HG02623 (cell line): ENCODE results near the gene KRT79.

ENCODE experiments used
- ATAC-seq: cut with Tn5 transposase; IDR thresholded peaks from one replicate; pipeline ENCODE4 v1.9.1; 2021; ENCODE audit warnings: moderate library complexity; ENCODE audit not compliant: unreplicated experiment

KRT79 gene

DNA sequence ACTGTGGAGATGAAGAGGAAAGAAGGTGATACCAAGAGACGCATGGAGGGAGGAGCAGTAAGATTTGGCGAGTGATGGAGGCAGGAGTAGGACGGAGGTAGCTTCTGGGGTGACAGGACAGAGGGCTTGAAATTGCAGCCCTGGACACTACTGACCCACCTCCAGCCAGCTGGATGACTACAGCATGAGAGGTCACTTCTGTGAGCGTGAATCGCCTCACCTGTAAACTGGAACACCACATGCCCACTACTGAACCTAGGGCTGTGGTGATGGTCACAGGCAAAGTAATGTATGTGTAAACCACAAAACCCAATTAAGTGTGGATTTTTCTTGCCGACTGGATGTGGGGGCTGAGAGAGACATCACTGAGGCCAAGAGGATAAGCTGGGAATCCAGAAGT is 13.6 kb downstream of the KRT79 start:
- ATAC-seq = no peak

DNA sequence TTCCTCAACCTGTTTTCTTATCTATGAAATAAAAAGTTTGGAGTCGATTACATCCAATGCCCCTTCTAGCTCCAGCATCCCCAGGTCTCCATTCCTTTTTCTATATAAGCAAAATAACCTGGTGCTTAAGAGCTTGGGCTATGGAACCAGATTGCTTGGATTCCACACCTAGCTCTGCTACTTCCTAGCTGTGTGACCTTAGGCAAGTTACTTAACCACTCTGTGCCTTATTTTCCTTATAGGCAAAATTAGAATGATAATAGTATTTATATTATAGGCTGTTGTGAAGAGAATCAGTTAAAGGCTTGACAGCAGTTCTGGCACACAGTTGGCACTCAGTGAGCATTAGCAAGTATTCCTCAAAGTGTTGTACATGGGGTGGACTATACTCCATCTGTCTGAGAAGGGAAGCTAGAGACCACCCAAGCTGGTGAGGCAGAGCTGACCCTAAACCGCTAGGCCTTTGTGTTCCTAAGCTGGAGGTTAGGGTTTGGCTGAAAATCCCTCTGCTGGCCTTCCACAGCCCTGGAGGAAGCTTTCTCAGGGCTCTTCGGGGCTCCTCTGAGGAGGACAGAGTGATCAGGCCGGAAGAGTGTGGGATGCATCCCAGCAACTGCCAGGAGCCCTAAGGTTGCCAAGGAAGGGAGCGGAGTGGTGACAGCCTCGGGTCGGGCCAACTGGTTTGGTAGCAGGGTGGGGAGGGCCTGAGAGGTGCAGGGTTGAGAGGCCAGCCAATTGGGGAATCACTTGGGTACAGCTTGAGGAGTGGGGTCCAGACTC is 14.2 kb downstream of the KRT79 start:
- no peak for ATAC-seq

GRCh38 chr12:52818887-52819420 is 15.2 kb downstream of the KRT79 start:
- ATAC-seq = no peak

DNA sequence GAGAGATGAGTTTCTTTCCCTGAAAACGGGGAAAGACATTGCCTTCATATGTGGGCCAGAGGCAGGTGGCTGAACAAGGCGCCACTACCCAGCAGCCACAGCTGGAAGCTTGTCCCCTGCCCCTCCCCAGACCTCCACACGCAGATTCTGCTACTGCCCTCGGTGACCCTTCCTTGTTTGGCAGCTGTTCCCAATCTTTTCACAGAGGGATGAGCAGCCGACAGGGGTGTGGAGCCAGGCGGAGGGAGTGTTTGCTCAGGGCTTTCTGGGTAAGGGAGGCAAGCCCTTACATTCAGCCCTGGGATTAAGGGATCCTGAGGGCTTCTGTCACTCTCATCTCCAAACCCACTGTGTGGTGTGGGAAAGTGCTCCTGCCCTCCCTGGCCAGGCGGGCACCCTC is 15.7 kb downstream of the KRT79 start:
- ATAC-seq = no peak

DNA sequence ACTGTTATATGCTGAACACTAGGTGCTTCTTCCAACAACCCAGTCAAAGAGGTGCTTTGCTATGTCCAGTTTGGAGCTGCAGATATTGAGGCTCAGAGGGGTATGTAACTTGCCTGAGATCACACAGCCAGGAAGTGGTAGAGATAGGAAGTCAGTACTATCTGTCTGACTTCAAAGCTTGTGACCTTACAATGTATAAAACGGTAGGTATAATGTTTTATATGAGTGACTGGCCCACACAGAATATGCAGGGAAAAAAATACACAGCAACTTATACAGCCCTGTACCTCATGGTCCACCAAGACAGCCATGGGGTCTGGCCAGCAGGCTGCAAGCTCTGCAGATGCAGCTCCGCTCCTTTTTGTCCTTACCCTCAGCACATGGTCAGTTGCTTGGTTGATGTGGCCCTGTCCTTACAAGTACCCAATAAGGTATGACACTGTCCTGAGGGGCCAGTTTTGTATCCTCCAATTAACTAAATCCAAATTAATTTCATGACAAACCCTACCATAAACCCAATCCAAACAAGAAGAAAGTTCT is 16.3 kb downstream of the KRT79 start:
- no peak for ATAC-seq

DNA sequence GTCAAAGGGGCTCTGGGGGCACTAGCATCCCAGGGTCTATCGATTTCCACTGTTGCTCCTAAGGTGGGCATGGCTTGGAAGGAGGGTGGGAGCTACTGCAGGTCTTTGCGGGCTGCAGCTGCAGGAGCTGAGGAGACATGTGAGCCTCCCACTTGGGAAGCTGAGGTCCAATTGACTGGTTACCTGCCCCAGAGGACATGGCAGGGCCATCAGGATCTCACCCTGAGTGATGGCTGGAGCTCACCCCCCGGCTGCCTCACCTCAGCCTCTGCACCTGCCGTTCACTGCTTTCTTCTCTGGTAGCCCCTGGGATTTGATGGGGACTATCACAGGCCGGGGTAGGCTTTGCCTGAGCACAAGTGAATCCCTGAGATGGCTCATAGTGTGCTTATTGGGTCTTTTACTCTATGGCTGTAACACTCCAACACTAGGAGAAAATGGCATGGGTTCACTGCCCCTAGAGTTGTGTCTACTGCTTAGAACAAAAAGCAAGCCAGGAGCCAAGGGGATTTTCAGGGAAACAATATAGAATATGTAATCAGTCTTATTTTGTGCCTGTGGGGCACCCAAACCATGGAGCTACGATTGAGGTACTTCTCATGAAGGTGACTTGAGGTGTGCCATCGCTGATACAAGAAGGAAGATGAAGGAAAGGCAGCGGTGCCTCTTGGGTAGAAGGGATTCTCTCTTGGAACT is 17.0 kb downstream of the KRT79 start:
- no peak for ATAC-seq

DNA sequence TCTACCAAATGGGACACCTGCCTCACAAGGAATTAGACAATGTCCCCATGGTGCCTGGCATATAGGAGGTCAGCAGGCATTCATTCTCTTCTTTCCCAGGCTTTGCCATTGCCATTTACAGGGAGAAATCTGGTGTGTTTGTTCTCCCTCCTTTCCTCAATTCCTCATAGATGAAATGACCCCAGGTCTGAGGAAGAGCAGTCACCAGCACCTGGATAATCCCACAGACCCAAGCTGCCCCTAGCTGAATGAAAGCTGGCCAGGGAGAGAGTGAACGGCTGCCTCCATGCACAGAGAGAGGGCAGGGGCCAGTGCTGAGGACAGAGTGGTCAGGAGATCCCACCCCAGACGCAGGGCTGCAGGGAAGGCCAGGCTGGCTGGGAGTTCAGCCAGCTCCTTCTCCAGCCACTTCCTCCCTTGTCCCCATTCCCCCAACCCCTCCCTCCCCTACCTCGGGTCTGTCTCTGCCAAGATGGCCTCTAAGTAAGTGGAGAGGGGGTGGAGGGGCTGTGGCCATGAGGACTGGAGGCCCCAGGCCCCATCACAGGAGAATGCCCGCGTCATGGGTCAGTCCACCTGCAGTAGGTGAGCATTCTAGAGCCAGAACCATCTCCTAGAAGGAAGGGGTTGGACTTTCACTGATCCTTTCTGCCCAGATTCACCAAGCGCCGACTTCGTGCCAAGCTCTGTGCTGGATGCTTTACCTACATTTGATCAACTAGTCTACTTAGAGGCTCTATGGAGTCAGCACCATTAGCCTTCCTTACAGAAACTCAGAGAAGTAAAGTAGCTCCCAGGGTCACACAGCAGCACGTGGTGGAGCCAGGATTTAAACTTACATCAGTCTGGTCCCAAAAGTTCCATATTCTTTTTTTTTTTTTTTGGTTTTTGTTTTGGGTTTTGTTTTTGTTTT is 18.2 kb downstream of the KRT79 start:
- ATAC-seq = no peak

DNA sequence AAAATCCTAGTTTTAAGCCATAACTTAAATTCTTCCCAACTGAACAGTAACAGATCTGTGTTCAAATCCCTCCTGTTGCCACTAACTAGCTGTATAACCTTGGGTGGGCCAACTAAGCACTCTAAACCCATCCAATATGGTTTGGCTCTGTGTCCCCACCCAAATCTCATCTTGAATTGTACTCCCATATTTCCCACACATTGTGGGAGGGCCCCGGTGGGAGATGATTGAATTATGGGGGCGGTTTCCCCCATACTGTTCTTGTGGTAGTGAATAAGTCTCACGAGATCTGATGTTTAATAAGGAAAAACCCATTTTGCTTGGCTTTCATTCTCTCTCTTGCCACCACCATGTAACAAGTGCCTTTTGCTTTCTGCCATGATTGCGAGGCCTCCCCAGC is 18.9 kb downstream of the KRT79 start:
- no peak for ATAC-seq

GRCh38 chr12:52814710-52815155 is 19.4 kb downstream of the KRT79 start:
- ATAC-seq = no peak

- no peak for ATAC-seq
Measured at GRCh38 chr12:52813885-52814709, 20.0 kb downstream of the KRT79 start, which contains the start of gene KRT4. TSS of gene KRT4 (minus strand) at chr12:52814116. CDS start at chr12:52814058, 58 bp downstream.

- ATAC-seq = no peak
Measured at GRCh38 chr12:52813203-52813819, 20.8 kb downstream of the KRT79 start.

DNA sequence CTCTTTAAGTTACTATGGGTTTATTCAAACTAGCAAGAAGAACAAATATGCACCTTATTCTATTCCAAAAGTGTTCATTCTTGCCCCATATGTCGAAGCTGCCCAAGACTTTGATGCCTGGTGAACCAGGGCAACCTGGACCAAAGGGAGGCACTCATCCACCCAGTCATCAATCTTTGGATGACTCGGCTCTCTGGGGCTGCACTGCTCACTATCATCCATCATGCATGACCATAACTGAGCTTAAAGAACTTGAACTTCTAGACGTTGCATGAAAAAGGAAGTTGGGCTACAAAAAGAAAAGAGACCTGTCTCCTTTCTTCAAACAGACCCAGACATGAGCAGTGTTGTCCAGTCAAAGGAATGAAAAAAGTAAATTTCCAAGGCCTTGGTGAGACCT is 21.4 kb downstream of the KRT79 start:
- no peak for ATAC-seq

GRCh38 chr12:52812073-52812400 is 22.1 kb downstream of the KRT79 start:
- ATAC-seq = no peak

- ATAC-seq = no peak
Measured at GRCh38 chr12:52811191-52812072, 22.7 kb downstream of the KRT79 start.

- ATAC-seq = no peak
Measured at GRCh38 chr12:52810554-52810953, 23.6 kb downstream of the KRT79 start.

DNA sequence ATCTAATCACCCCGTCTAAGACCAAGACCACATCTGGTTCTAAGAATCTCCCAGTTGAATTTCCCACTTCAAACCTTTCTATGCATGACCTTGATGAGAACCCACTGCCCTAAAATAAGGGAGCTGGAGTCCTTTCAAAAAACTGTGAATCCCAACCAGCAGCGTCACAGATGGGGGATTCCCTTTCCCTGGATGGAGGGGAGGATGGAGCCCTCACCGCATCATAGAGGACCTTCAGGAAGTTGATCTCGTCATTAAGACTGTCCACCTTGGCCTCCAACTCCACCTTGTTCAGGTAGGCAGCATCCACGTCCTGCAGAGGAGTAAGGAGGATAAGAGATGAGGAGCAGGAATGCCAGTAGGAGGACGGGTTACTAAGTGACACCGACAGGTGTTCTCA is 24.9 kb downstream of the KRT79 start:
- ATAC-seq = no peak

DNA sequence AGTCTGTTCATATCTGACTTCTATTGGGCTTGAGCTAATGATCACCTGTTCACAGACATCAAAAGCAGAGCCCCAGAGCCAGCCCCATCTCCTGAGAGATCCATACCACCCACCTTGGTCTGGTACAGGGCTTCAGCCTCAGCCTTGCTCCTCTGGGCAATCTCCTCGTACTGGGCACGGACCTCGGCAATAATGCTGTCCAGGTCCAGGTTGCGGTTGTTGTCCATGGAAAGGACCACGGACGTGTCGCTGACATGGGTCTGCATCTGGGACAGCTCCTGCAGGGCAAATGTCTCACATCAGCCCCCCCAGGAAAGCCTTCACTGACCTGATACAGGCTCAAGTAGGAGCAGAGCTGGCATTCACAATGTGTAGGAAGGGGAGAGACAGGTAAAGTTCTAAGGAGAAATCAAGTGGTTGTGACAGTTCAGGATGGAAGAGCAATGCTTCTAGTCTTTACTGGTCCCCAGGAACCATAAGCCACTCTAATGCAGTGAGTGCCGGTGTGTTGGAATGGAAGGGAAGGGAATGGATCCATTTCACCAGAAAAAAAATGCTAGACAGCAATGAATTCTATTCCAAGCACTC is 25.4 kb downstream of the KRT79 start:
- no peak for ATAC-seq
